CD14-positive monocyte (primary cell): ENCODE results near the gene SARNP. TPM values are rescaled to one million over a fixed set of nuclear protein-coding genes. Genes with fewer than 3 reads are reported as not detected.

ENCODE experiments used
- DNase-seq, 3 donors: peaks; one replicate each; pipeline ENCODE4 v3.0.0-alpha.2; 2011 to 2022
- H2AFZ ChIP-seq: 2 replicates; pipeline ENCODE4 v1.6.0; 2012; ENCODE audit warnings: mild to moderate bottlenecking, low read depth, low read length, inconsistent platforms; ENCODE audit not compliant: insufficient read depth, poor library complexity, severe bottlenecking
- H3K27ac ChIP-seq, 2 donors: 1 replicate in 1 of 2; 2 replicates in 1 of 2; pipeline ENCODE4 v1.5.1; 2012 to 2013; ENCODE audit warnings: low read length in 2 of 2, control low read depth in 1 of 2, inconsistent platforms in 1 of 2, low read depth in 1 of 2, mild to moderate bottlenecking in 1 of 2
- H3K27me3 ChIP-seq, 2 donors: one replicate each; pipeline versions ENCODE4 v1.6.0 to v1.6.1; 2011 to 2013; ENCODE audit warnings: low read length in 2 of 2; ENCODE audit not compliant: control insufficient read depth in 2 of 2, insufficient read depth in 2 of 2
- H3K36me3 ChIP-seq, 2 donors: replicated peaks in 1 of 2; 1 replicate in 1 of 2; 2 replicates in 1 of 2; pipeline versions ENCODE4 v1.5.1 to v1.6.1; 2012 to 2013; ENCODE audit warnings: low read length in 2 of 2, control low read depth in 1 of 2, inconsistent platforms in 1 of 2, mild to moderate bottlenecking in 1 of 2; ENCODE audit not compliant: insufficient read depth in 2 of 2, control insufficient read depth in 1 of 2
- H3K4me1 ChIP-seq, 2 donors: 1 replicate in 1 of 2; 2 replicates in 1 of 2; pipeline versions ENCODE4 v1.5.1 to v1.6.1; 2012 to 2013; ENCODE audit warnings: low read length in 2 of 2, control low read depth in 1 of 2, inconsistent platforms in 1 of 2, mild to moderate bottlenecking in 1 of 2, moderate library complexity in 1 of 2; ENCODE audit not compliant: insufficient read depth in 2 of 2, control insufficient read depth in 1 of 2
- H3K4me2 ChIP-seq: replicated peaks from 2 replicates; pipeline ENCODE3; 2012; ENCODE audit warnings: low read length, moderate library complexity, mild to moderate bottlenecking; ENCODE audit not compliant: poor library complexity, severe bottlenecking; ENCODE audit errors: extremely low read depth
- H3K4me3 ChIP-seq, 3 experiments: fragments of 200-600 bp in 1 of 3; sonication (generic) in 1 of 3; replicated peaks in 1 of 3; 1 replicate in 2 of 3; 2 replicates in 1 of 3; pipeline ENCODE4 v1.5.1; 2011 to 2013; ENCODE audit warnings: low read length in 3 of 3, mild to moderate bottlenecking in 3 of 3, control low read depth in 2 of 3, low read depth in 2 of 3, inconsistent platforms in 1 of 3, moderate library complexity in 1 of 3
- H3K79me2 ChIP-seq: 2 replicates; pipeline ENCODE4 v1.6.0; 2012; ENCODE audit warnings: mild to moderate bottlenecking, control low read depth, inconsistent platforms, low read length, moderate library complexity; ENCODE audit not compliant: insufficient read depth
- H3K9ac ChIP-seq: 2 replicates; pipeline ENCODE4 v1.6.0; 2017; ENCODE audit warnings: low read length, mild to moderate bottlenecking; ENCODE audit not compliant: insufficient read depth, poor library complexity, severe bottlenecking
- H3K9me3 ChIP-seq, 2 donors: replicated peaks in 1 of 2; 1 replicate in 1 of 2; 2 replicates in 1 of 2; pipeline versions ENCODE4 v1.5.1 to v1.6.1; 2012 to 2013; ENCODE audit warnings: low read length in 2 of 2, control low read depth in 1 of 2; ENCODE audit not compliant: control insufficient read depth in 1 of 2, insufficient read depth in 1 of 2
- H4K20me1 ChIP-seq: 2 replicates; pipeline ENCODE4 v1.6.0; 2012; ENCODE audit warnings: mild to moderate bottlenecking, low read length, control low read depth, moderate library complexity; ENCODE audit not compliant: insufficient read depth
- H3K27ac Mint-ChIP-seq, 7 donors: one replicate each; pipeline ENCODE4 v1.8.0; 2020; ENCODE audit warnings: mild to moderate bottlenecking in 7 of 7, mixed read lengths in 7 of 7, moderate library complexity in 6 of 7, inconsistent platforms in 2 of 7
- H3K27me3 Mint-ChIP-seq, 3 donors: one replicate each; pipeline ENCODE4 v1.8.0; 2021 to 2022; ENCODE audit warnings: low read depth in 3 of 3, mild to moderate bottlenecking in 3 of 3, mixed read lengths in 3 of 3, moderate library complexity in 3 of 3, inconsistent platforms in 1 of 3
- H3K36me3 Mint-ChIP-seq, 2 donors: one replicate each; pipeline ENCODE4 v1.8.0; 2020; ENCODE audit warnings: mixed read lengths in 2 of 2, inconsistent platforms in 1 of 2, mild to moderate bottlenecking in 1 of 2
- H3K4me1 Mint-ChIP-seq: one replicate; pipeline ENCODE4 v1.8.0; 2020; ENCODE audit warnings: mild to moderate bottlenecking, mixed read lengths
- H3K4me3 Mint-ChIP-seq, 2 donors: one replicate each; pipeline ENCODE4 v1.8.0; 2020; ENCODE audit warnings: mild to moderate bottlenecking in 2 of 2, mixed read lengths in 2 of 2, moderate library complexity in 1 of 2
- H3K9me3 Mint-ChIP-seq, 7 donors: one replicate each; pipeline ENCODE4 v1.8.0; 2020 to 2022; ENCODE audit warnings: mixed read lengths in 7 of 7, mild to moderate bottlenecking in 6 of 7, moderate library complexity in 6 of 7, inconsistent platforms in 2 of 7
- WGBS: methylation state at CpG from one replicate; pipeline ENCODE4 v1.1.5; 2013; ENCODE audit warnings: missing lambda C conversion rate; ENCODE audit not compliant: insufficient coverage; 5-methylcytosine and 5-hydroxymethylcytosine counted together
- intact Hi-C, 2 donors: fragments of 100-400 bp; cut with micrococcal nuclease; formaldehyde crosslinking; loops; one replicate each; pipeline versions ENCODE4 v1.15.0 to v1.15.1; 2023
- polyA plus RNA-seq, 3 donors: library from polyadenylated mRNA; depleted of rRNA in 1 of 3; unstranded in 2 of 3; stranded (reverse) in 1 of 3; fragments of 300-500 nt in 2 of 3; fragments of >200 nt in 1 of 3; fragmentation: Illumina TruSeq in 2 of 3; gene quantifications; 1 replicate in 2 of 3; 2 replicates in 1 of 3; pipeline ENCODE4 v1.2.3, GENCODE V29; 2012 to 2021
- TF ChIP-seq, protein P1 (sequence below): fragments of 200-600 bp; IDR thresholded peaks from one replicate; pipeline ENCODE4 v1.8.0; 2022; ENCODE audit warnings: antibody characterized with exemption, mild to moderate bottlenecking

The SARNP gene
- polyA plus RNA-seq, 3 donors = 28.9 to 139 (median 98.6) TPM

DNA sequence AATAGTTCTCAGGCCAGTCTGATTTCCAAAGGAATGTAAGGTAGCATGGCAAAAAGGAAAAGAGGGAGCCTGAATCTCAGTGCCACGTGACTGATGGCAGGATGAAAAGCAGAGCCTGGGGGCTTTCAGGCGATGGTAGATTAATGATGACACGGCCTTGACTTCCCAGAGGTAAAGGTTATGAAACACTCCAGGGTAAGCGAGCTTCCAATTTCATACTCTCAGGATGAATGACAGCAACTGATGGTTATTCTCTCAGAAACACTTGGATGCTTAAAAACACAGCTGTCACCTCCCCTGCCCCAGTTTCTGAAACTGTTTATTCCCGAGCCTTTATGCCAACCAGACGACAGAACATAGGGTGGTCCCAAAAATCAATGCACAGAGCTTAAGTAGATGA, 45.8 kb downstream of the SARNP start:
- Histone ChIP-seq H4K20me1 (peaks cover 23% of the 10 kb centered on the region), H3K4me1 (no peaks in the 10 kb centered on the region), H3K79me2 (no peaks in the 10 kb centered on the region), H3K9ac (no peak overlapping the region), H3K36me3 (peaks cover 40 to 84% of the 10 kb centered on the region in 2 donors), H3K27me3 (no peaks in the 10 kb centered on the region), H3K9me3 (no peaks in the 10 kb centered on the region), H2AFZ (no peak overlapping the region), H3K27ac (no peak overlapping the region), H3K4me2 (no peak overlapping the region), H3K4me3 (no peak overlapping the region)
- Mint-ChIP-seq H3K36me3 (peaks cover 55 to 84% of the 10 kb centered on the region in 2 donors), H3K4me3 (no peak overlapping the region), H3K27me3 (no peaks in the 10 kb centered on the region), H3K27ac (no peak overlapping the region), H3K9me3 (no peaks in the 10 kb centered on the region), H3K4me1 (no peaks in the 10 kb centered on the region)
- intact Hi-C loops = no loop called here
- 90% methylated on average over 6 of the region's 6 CpGs for WGBS
- TF ChIP-seq, protein P1, sequence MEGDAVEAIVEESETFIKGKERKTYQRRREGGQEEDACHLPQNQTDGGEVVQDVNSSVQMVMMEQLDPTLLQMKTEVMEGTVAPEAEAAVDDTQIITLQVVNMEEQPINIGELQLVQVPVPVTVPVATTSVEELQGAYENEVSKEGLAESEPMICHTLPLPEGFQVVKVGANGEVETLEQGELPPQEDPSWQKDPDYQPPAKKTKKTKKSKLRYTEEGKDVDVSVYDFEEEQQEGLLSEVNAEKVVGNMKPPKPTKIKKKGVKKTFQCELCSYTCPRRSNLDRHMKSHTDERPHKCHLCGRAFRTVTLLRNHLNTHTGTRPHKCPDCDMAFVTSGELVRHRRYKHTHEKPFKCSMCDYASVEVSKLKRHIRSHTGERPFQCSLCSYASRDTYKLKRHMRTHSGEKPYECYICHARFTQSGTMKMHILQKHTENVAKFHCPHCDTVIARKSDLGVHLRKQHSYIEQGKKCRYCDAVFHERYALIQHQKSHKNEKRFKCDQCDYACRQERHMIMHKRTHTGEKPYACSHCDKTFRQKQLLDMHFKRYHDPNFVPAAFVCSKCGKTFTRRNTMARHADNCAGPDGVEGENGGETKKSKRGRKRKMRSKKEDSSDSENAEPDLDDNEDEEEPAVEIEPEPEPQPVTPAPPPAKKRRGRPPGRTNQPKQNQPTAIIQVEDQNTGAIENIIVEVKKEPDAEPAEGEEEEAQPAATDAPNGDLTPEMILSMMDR = no peak
- no peak for DNase-seq

DNA sequence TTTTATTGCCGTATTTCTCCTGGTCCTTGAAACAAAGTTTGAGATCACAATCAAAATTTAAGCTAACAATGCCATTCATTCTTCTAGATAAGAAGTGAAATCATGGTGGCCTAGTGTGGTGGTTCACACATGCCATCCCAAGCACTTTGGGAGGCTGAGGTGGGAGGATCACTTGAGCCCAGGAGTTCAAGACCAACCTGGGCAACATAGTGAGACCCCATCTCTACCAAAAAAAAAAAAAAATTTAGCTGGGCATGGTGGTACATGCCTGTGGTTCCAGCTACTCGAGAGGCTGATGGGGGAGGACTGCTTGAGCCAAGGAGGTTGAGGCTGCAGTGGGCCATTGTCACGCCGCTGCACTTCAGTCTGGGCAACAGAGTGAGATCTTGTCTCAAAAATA, 50.4 kb downstream of the SARNP start:
- TF ChIP-seq, protein P1 = no peak
- no peak overlapping the region for H3K27ac Mint-ChIP-seq
- Histone ChIP-seq H3K27ac (no peak overlapping the region), H3K79me2 (peaks cover 3% of the 10 kb centered on the region), H3K4me3 (no peak overlapping the region), H3K9ac (no peak overlapping the region), H3K27me3 (no peaks in the 10 kb centered on the region), H4K20me1 (peaks cover 23% of the 10 kb centered on the region), H3K4me1 (no peaks in the 10 kb centered on the region), H3K4me2 (no peak overlapping the region), H3K9me3 (no peaks in the 10 kb centered on the region), H2AFZ (no peak overlapping the region), H3K36me3 (peaks cover 38 to 78% of the 10 kb centered on the region in 2 donors)
- H3K36me3 Mint-ChIP-seq = peaks cover 49 to 78% of the 10 kb centered on the region in 2 donors
- intact Hi-C loops = no loop called here
- no peaks in the 10 kb centered on the region for H3K27me3 Mint-ChIP-seq
- WGBS = no CpG with 5 or more reads among the region's 4 CpGs
- H3K4me1 Mint-ChIP-seq = no peaks in the 10 kb centered on the region
- H3K4me3 Mint-ChIP-seq = no peak overlapping the region
- no peak for DNase-seq
- H3K9me3 Mint-ChIP-seq = no peaks in the 10 kb centered on the region
